GM23248 (cell line): ENCODE results near the gene EME2. TPM values are rescaled to one million over a fixed set of nuclear protein-coding genes. Genes with fewer than 3 reads are reported as not detected.

Experiments
- DNase-seq: peaks from one replicate; pipeline ENCODE4 v3.0.0-alpha.2; 2015
- H2AFZ ChIP-seq: fragments of 200-600 bp; sonication (generic); 2 replicates; pipeline ENCODE4 v1.6.1; 2016; ENCODE audit warnings: antibody characterized with exemption
- H3F3A ChIP-seq: fragments of 200-600 bp; sonication (generic); 2 replicates; pipeline ENCODE4 v1.6.1; 2016; ENCODE audit warnings: mild to moderate bottlenecking, antibody characterized with exemption, mixed run types; ENCODE audit not compliant: insufficient read depth
- H3K27ac ChIP-seq: fragments of 200-600 bp; sonication (generic); 2 replicates; pipeline ENCODE4 v1.5.1; 2016; ENCODE audit warnings: mild to moderate bottlenecking
- H3K27me3 ChIP-seq: fragments of 200-600 bp; sonication (generic); replicated peaks from 2 replicates; pipeline ENCODE4 v1.6.1; 2016; ENCODE audit warnings: mild to moderate bottlenecking; ENCODE audit not compliant: insufficient read depth
- H3K36me3 ChIP-seq: fragments of 200-600 bp; sonication (generic); 2 replicates; pipeline ENCODE4 v1.6.1; 2016; ENCODE audit warnings: low read depth, mild to moderate bottlenecking
- H3K4me1 ChIP-seq: fragments of 200-600 bp; sonication (generic); 2 replicates; pipeline ENCODE4 v1.6.1; 2016; ENCODE audit warnings: mild to moderate bottlenecking; ENCODE audit not compliant: insufficient read depth
- H3K4me2 ChIP-seq: fragments of 200-600 bp; sonication (generic); one replicate; pipeline ENCODE4 v1.6.1; 2016; ENCODE audit warnings: mild to moderate bottlenecking; ENCODE audit not compliant: unreplicated experiment
- H3K4me3 ChIP-seq: fragments of 200-600 bp; sonication (generic); 2 replicates; pipeline ENCODE4 v1.5.1; 2016; ENCODE audit warnings: mild to moderate bottlenecking
- H3K79me2 ChIP-seq: fragments of 200-600 bp; sonication (generic); 2 replicates; pipeline ENCODE4 v1.6.1; 2016; ENCODE audit warnings: mild to moderate bottlenecking; ENCODE audit not compliant: insufficient read depth
- H3K9ac ChIP-seq: fragments of 200-600 bp; sonication (generic); 2 replicates; pipeline ENCODE4 v1.6.1; 2016; ENCODE audit warnings: mild to moderate bottlenecking
- H3K9me2 ChIP-seq: fragments of 200-600 bp; sonication (generic); 2 replicates; pipeline ENCODE4 v1.6.1; 2016; ENCODE audit warnings: mixed run types, mild to moderate bottlenecking, moderate library complexity; ENCODE audit not compliant: insufficient read depth
- H3K9me3 ChIP-seq: fragments of 200-600 bp; sonication (generic); one replicate; pipeline ENCODE4 v1.6.1; 2017; ENCODE audit warnings: low read depth
- H4K20me1 ChIP-seq: fragments of 200-600 bp; sonication (generic); 2 replicates; pipeline ENCODE4 v1.6.0; 2016; ENCODE audit not compliant: insufficient read depth
- EZH2 ChIP-seq: fragments of 200-600 bp; sonication (generic); IDR thresholded peaks from 2 replicates; pipeline ENCODE4 v1.6.1; 2018; ENCODE audit warnings: antibody characterized with exemption, mild to moderate bottlenecking; ENCODE audit not compliant: insufficient read depth, poor library complexity, severe bottlenecking
- EZH2phosphoT487 ChIP-seq: fragments of 200-600 bp; sonication (generic); IDR thresholded peaks from 2 replicates; pipeline ENCODE4 v1.6.1; 2018; ENCODE audit warnings: antibody characterized with exemption, moderate library complexity, mild to moderate bottlenecking, low read depth; ENCODE audit not compliant: insufficient read depth
- WGBS, 2 experiments: methylation state at CpG; one replicate each; pipeline ENCODE4 v1.1.6; 2015 to 2017; ENCODE audit warnings: low lambda C conversion rate in 2 of 2, low coverage in 1 of 2; ENCODE audit errors: missing lambda C conversion rate in 2 of 2; 5-methylcytosine and 5-hydroxymethylcytosine counted together
- in situ Hi-C: fragments of 300-500 bp; cut with MboI; formaldehyde crosslinking; loops from 2 replicates; pipeline ENCODE4 v1.15.0; 2020
- polyA plus RNA-seq: library from polyadenylated mRNA; unstranded; fragments of >200 nt; fragmentation: Nextera tagmentation; extraction: Ambion mirVana; gene quantifications from 2 replicates; pipeline ENCODE4 v1.2.1, GENCODE V29; 2016
- total RNA-seq: library from RNA; depleted of rRNA; stranded (reverse); fragments of >200 nt; shearing (Covaris generic); gene quantifications from 2 replicates; pipeline ENCODE4 v1.2.3, GENCODE V29; 2014

The EME2 gene
- total and polyA plus RNA-seq, 2 experiments from 2014 or later = 3.1 to 9.3 TPM

- Histone ChIP-seq H3K27me3 (no peaks in the 10 kb centered on the region), H4K20me1 (no peaks in the 10 kb centered on the region), H3K4me3 (no peak overlapping the region), H3K9me3 (no peaks in the 10 kb centered on the region), H3K79me2 (no peaks in the 10 kb centered on the region), H3K27ac (no peak overlapping the region), H3K9ac (no peak overlapping the region), H3K4me1 (no peaks in the 10 kb centered on the region), H2AFZ (no peak overlapping the region), H3K4me2 (no peak overlapping the region), H3K36me3 (no peaks in the 10 kb centered on the region), H3K9me2 (no peaks in the 10 kb centered on the region), H3F3A (no peaks in the 10 kb centered on the region)
- TF ChIP-seq EZH2phosphoT487 (no peak), EZH2 (no peak)
- 87 to 91% methylated on average over 31 to 81 of the region's 81 CpGs for WGBS, 2 experiments
- in situ Hi-C loops = no loop called here
- DNase-seq = no peak
Measured at GRCh38 chr16:1763521-1764511, 8.8 kb upstream of the EME2 start.

GRCh38 chr16:1764971-1765370, 7.6 kb upstream of the EME2 start:
- H3K27ac ChIP-seq = no peak overlapping the region
- no peak overlapping the region for H3K9ac ChIP-seq
- no peaks in the 10 kb centered on the region for H3K36me3 ChIP-seq
- no peak overlapping the region for H3K4me3 ChIP-seq
- H3K9me2 ChIP-seq = no peaks in the 10 kb centered on the region
- no peaks in the 10 kb centered on the region for H3K27me3 ChIP-seq
- peaks cover 3% of the 10 kb centered on the region; the same call in 1 of the 2 replicates for H3F3A ChIP-seq
- no peaks in the 10 kb centered on the region for H3K79me2 ChIP-seq
- in situ Hi-C loops = no loop called here
- no peaks in the 10 kb centered on the region for H3K9me3 ChIP-seq
- TF ChIP-seq EZH2phosphoT487 = no peak
- no peak for TF ChIP-seq EZH2
- no peaks in the 10 kb centered on the region for H4K20me1 ChIP-seq
- DNase-seq = no peak
- 90 to 92% methylated on average over 19 to 20 of the region's 21 CpGs for WGBS, 2 experiments
- no peak overlapping the region for H3K4me2 ChIP-seq
- H2AFZ ChIP-seq = no peak overlapping the region
- no peaks in the 10 kb centered on the region for H3K4me1 ChIP-seq

GRCh38 chr16:1765826-1766225, 6.8 kb upstream of the EME2 start:
- no peaks in the 10 kb centered on the region for H4K20me1 ChIP-seq
- 94 to 95% methylated on average over 22 of the region's 22 CpGs for WGBS, 2 experiments
- no peak for DNase-seq
- no peaks in the 10 kb centered on the region for H3K9me3 ChIP-seq
- no peak overlapping the region for H3K4me2 ChIP-seq
- no peaks in the 10 kb centered on the region for H3K9me2 ChIP-seq
- no peak overlapping the region for H3K4me3 ChIP-seq
- no peak overlapping the region for H3K27ac ChIP-seq
- no peaks in the 10 kb centered on the region for H3K79me2 ChIP-seq
- H3K27me3 ChIP-seq = no peaks in the 10 kb centered on the region
- in situ Hi-C loops = no loop called here
- H3K9ac ChIP-seq = no peak overlapping the region
- no peak for TF ChIP-seq EZH2
- H3F3A ChIP-seq = peaks cover 7% of the 10 kb centered on the region; the same call in 1 of the 2 replicates
- no peaks in the 10 kb centered on the region for H3K36me3 ChIP-seq
- H2AFZ ChIP-seq = no peak overlapping the region
- H3K4me1 ChIP-seq = peaks cover 4% of the 10 kb centered on the region; the same call in 1 of the 2 replicates

GRCh38 chr16:1766231-1766630, 6.4 kb upstream of the EME2 start:
- peaks cover 4% of the 10 kb centered on the region; the same call in 1 of the 2 replicates for H3K4me1 ChIP-seq
- H4K20me1 ChIP-seq = no peaks in the 10 kb centered on the region
- no peaks in the 10 kb centered on the region for H3K9me2 ChIP-seq
- H3K4me3 ChIP-seq = no peak overlapping the region
- no peaks in the 10 kb centered on the region for H3K9me3 ChIP-seq
- no peaks in the 10 kb centered on the region for H3K79me2 ChIP-seq
- in situ Hi-C loops = no loop called here
- peaks cover 7% of the 10 kb centered on the region; the same call in 1 of the 2 replicates for H3F3A ChIP-seq
- no peak overlapping the region for H3K9ac ChIP-seq
- no peak overlapping the region for H3K4me2 ChIP-seq
- DNase-seq = no peak
- H3K27me3 ChIP-seq = no peaks in the 10 kb centered on the region
- H2AFZ ChIP-seq = no peak overlapping the region
- H3K27ac ChIP-seq = no peak overlapping the region
- TF ChIP-seq EZH2phosphoT487 = no peak
- TF ChIP-seq EZH2 = no peak
- H3K36me3 ChIP-seq = no peaks in the 10 kb centered on the region
- 93% methylated on average over 15 to 19 of the region's 19 CpGs for WGBS, 2 experiments
